Kidney epithelial cell (primary cell): ENCODE measurements around the gene CADM2. TPM values are rescaled to one million over a fixed set of nuclear protein-coding genes. Genes with fewer than 3 reads are reported as not detected.

ENCODE experiments used
- DNase-seq: peaks from one replicate; pipeline ENCODE4 v3.0.0-alpha.2; 2010; ENCODE audit warnings: low read depth
- H3K27me3 ChIP-seq: 2 replicates; pipeline ENCODE4 v1.6.0; 2011; ENCODE audit warnings: low read length; ENCODE audit not compliant: control insufficient read depth, insufficient read depth
- H3K36me3 ChIP-seq: 2 replicates; pipeline ENCODE4 v1.5.1; 2011; ENCODE audit warnings: low read length; ENCODE audit not compliant: control insufficient read depth, insufficient read depth
- H3K4me3 ChIP-seq: 2 replicates; pipeline ENCODE4 v1.5.1; 2011; ENCODE audit warnings: low read depth, mild to moderate bottlenecking, control low read depth, low read length
- total RNA-seq: library from RNA; depleted of rRNA; stranded (reverse); fragments of >200 nt; gene quantifications from 2 replicates; pipeline ENCODE4 v1.2.3, GENCODE V29; 2015
- TF ChIP-seq, protein P1 (sequence below): IDR thresholded peaks from 2 replicates; pipeline ENCODE4 v1.5.1; 2011; ENCODE audit warnings: mild to moderate bottlenecking, moderate library complexity, low read length, control low read depth, inconsistent platforms; ENCODE audit not compliant: insufficient read depth, poor library complexity, severe bottlenecking

The CADM2 gene
- total RNA-seq, 1 donor from 2014 or later = 0.42 TPM

DNA sequence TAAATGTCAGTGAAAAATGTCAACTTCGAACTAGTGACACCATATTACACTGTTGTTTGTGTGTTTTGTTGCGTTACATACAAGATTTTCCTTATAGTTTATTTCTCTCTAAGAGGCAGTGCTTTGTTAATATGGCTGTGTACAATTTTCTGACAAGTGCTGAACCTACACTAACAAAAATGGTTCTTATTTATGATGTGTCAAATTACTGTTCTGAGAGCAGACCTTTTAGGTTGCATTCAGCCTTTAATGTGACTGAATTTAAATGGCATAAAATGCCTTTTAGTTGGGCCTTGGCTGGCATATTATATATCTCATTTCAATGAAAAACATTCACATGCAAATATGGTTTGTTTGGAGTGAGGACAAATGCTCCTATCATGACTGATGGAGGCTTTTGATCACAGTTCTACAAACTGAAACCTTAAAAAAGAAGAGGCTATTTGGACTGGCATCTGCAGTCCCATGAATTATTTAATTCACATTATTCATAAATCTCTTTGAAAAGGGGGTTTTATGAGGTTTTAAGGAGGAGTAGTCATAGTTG lies 750.6 kb downstream of the CADM2 start:
- Histone ChIP-seq H3K27me3 (no peaks in the 10 kb centered on the region), H3K36me3 (no peaks in the 10 kb centered on the region), H3K4me3 (no peak overlapping the region)
- TF ChIP-seq, protein P1, sequence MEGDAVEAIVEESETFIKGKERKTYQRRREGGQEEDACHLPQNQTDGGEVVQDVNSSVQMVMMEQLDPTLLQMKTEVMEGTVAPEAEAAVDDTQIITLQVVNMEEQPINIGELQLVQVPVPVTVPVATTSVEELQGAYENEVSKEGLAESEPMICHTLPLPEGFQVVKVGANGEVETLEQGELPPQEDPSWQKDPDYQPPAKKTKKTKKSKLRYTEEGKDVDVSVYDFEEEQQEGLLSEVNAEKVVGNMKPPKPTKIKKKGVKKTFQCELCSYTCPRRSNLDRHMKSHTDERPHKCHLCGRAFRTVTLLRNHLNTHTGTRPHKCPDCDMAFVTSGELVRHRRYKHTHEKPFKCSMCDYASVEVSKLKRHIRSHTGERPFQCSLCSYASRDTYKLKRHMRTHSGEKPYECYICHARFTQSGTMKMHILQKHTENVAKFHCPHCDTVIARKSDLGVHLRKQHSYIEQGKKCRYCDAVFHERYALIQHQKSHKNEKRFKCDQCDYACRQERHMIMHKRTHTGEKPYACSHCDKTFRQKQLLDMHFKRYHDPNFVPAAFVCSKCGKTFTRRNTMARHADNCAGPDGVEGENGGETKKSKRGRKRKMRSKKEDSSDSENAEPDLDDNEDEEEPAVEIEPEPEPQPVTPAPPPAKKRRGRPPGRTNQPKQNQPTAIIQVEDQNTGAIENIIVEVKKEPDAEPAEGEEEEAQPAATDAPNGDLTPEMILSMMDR = no peak
- no peak for DNase-seq

DNA sequence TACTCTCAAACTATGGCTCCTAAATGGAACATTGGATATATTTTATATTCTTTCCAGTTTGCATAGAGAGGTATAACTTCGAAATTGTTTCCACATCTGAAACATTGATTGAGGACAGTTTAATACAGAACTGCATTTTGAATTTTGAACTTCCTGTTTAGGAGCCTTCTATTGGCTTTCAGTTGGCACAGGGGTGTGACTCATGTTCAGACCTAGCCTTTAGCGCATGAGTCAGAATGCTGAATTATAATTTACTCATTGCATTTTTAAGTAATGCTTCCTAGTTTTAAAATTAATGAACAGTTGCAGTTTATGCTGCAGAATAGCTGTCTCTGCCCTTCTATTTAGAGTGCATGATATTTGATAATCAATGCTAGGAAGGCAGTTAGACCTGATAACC lies 751.7 kb downstream of the CADM2 start:
- TF ChIP-seq, protein P1 = no peak

DNA sequence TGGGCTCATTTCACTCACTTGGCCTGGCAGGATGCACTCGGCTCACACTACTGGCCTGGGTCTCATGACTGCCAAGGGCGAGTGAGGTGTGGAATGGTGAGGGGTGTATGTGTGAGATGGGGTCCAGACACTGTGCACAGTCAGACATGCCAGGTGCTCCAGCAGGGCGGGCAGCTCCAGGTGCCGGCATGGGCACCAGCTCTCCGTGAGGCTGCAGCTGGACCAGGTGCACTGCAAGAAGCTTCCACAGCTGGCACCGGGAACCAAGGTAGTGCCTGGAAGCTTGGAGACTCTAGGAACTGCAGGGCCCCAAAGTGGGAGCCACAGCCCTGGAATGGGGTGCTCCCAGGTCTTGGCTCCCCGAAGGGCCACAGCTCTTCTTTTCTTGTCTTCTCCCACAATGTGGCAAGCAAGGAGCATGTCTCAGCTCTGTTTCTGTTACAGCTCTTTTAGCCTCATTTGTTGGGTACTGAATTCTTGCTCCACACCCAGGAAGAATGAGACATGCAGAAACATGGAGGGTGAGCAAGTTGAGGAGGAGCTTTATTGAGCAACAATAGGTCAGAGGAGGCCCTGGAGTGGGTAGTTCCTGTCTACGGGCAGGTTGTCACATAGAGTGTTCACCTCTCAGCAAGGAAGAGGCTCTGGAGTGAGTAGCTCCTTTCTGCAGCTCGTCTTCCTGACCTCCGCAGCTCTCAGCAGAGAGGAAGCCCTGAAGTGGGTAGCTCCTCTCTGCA lies 762.8 kb downstream of the CADM2 start:
- Histone ChIP-seq H3K36me3 (no peaks in the 10 kb centered on the region), H3K27me3 (no peaks in the 10 kb centered on the region), H3K4me3 (no peak overlapping the region)
- TF ChIP-seq, protein P1 = no peak
- no peak for DNase-seq

More for the DNA sequence above, 751.7 kb downstream of the CADM2 start:
- Histone ChIP-seq H3K4me3 (no peak overlapping the region), H3K36me3 (no peaks in the 10 kb centered on the region), H3K27me3 (no peaks in the 10 kb centered on the region)
- DNase-seq = no peak

DNA sequence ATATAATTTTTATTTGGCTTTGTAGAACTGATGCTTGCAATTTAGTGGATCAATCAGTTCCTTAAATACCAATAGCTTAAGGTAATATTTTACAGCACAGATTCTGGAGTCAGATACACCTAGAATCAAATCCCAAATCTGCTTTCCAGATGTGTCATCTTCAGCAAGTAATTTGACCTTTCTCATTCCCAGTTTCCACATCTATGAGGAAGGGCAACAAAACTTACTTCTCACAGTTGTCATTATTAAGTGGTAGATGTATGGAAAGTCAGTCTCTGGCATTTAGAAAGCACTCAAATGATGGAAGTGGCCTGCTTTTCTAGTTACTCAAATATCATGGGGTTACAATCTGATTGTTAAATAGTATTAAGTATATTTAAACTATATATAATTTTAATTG lies 767.0 kb downstream of the CADM2 start:
- DNase-seq = no peak
- TF ChIP-seq, protein P1 = no peak
- no peak overlapping the region for H3K4me3 ChIP-seq
- H3K27me3 ChIP-seq = no peaks in the 10 kb centered on the region
- H3K36me3 ChIP-seq = no peaks in the 10 kb centered on the region

DNA sequence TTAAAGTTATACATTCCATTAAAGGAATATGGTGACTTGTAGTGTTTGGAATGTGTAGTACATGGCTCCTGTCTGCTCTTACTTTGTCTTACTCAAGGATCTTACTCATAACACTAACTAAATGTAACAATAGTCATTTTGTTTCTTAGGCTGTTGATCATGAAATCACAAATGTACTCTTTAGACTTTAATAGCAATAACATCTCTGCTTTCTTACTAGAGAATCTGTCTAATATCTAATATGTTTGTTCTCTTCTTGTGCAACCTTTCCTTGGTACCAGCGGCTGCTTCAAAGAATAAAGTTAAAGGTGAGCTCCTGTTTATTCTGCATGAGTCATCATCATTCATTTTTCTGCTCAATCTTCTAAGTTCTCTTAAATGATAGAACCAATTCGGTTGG lies 767.5 kb downstream of the CADM2 start:
- no peak for DNase-seq
- H3K27me3 ChIP-seq = no peaks in the 10 kb centered on the region
- H3K36me3 ChIP-seq = no peaks in the 10 kb centered on the region
- TF ChIP-seq, protein P1 = no peak
- H3K4me3 ChIP-seq = no peak overlapping the region

DNA sequence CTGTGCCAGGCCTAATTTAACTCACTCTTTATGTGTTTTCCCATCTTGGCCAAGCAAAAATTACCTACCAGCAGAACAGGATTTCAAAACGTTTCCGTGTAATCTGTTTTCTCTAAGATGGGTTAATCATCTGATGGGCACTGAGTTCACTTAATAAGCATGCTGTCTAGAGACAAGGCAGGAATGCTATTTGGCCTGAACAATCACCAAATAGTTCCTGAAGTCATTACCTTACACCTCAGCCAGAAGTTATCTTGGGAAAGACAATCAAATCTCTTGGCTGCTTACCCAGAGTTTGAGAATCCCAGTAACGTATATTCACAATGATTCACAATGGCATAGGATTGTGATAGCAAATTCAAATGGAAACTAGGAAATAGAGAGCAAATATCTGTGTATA lies 779.1 kb downstream of the CADM2 start:
- Histone ChIP-seq H3K36me3 (no peaks in the 10 kb centered on the region), H3K27me3 (no peaks in the 10 kb centered on the region), H3K4me3 (no peak overlapping the region)
- DNase-seq = no peak
- TF ChIP-seq, protein P1 = no peak
